Neutrophil (primary cell): ENCODE data around the gene SATB1.

ENCODE experiments used
- H3K27ac ChIP-seq: fragments of 200-600 bp; sonication (generic); 2 replicates; pipeline ENCODE4 v1.5.1; 2016; ENCODE audit warnings: mild to moderate bottlenecking, moderate library complexity
- H3K27me3 ChIP-seq: fragments of 200-600 bp; sonication (generic); 2 replicates; pipeline ENCODE4 v1.6.0; 2016; ENCODE audit warnings: mild to moderate bottlenecking
- H3K36me3 ChIP-seq: fragments of 200-600 bp; sonication (generic); 2 replicates; pipeline ENCODE4 v1.5.1; 2017
- H3K4me1 ChIP-seq, 2 experiments: fragments of 200-600 bp in 1 of 2; sonication (generic) in 1 of 2; 1 replicate in 1 of 2; 2 replicates in 1 of 2; pipeline versions ENCODE4 v1.5.1 to v1.6.1; 2013 to 2016; ENCODE audit warnings: low read depth in 1 of 2, low read length in 1 of 2, mild to moderate bottlenecking in 1 of 2, moderate library complexity in 1 of 2; ENCODE audit not compliant: control insufficient read depth in 1 of 2, insufficient read depth in 1 of 2
- H3K4me3 ChIP-seq, 2 experiments: fragments of 200-600 bp in 1 of 2; sonication (generic) in 1 of 2; 1 replicate in 1 of 2; 2 replicates in 1 of 2; pipeline ENCODE4 v1.5.1; 2013 to 2016; ENCODE audit warnings: low read depth in 1 of 2, low read length in 1 of 2, mild to moderate bottlenecking in 1 of 2, moderate library complexity in 1 of 2
- H3K9me3 ChIP-seq: fragments of 200-600 bp; sonication (generic); 2 replicates; pipeline ENCODE4 v1.5.1; 2016
- CTCF ChIP-seq: fragments of 200-600 bp; sonication (generic); IDR thresholded peaks from 2 replicates; pipeline ENCODE4 v1.5.1; 2016; ENCODE audit warnings: antibody characterized with exemption

Gene SATB1

GRCh38 chr3:18398448-18398847 is 26.7 kb downstream of the SATB1 start:
- no peak for TF ChIP-seq CTCF
- no peaks in the 10 kb centered on the region for H3K9me3 ChIP-seq
- H3K27me3 ChIP-seq, result no peaks in the 10 kb centered on the region
- H3K36me3 ChIP-seq, result peaks cover 43% of the 10 kb centered on the region
- H3K27ac ChIP-seq, result no peak overlapping the region
- H3K4me1 ChIP-seq, result peaks cover 12 to 29% of the 10 kb centered on the region in 2 experiments
- no peak overlapping the region for H3K4me3 ChIP-seq

- H3K27me3 ChIP-seq, result no peaks in the 10 kb centered on the region
- peaks cover 51% of the 10 kb centered on the region for H3K36me3 ChIP-seq
- no peaks in the 10 kb centered on the region for H3K9me3 ChIP-seq
- no peak overlapping the region for H3K4me3 ChIP-seq
- no peak overlapping the region for H3K27ac ChIP-seq
- no peak for TF ChIP-seq CTCF
- peaks cover 7 to 8% of the 10 kb centered on the region in 2 experiments for H3K4me1 ChIP-seq
These were observed 28.7 kb downstream of the SATB1 start for GRCh38 chr3:18396428-18396827.

GRCh38 chr3:18394384-18394995 is 30.6 kb downstream of the SATB1 start:
- H3K27ac ChIP-seq, result no peak overlapping the region
- H3K9me3 ChIP-seq, result no peaks in the 10 kb centered on the region
- no peak overlapping the region for H3K4me3 ChIP-seq
- no peaks in the 10 kb centered on the region for H3K27me3 ChIP-seq
- H3K36me3 ChIP-seq, result peaks cover 45% of the 10 kb centered on the region
- no peak for TF ChIP-seq CTCF
- no peaks in the 10 kb centered on the region for H3K4me1 ChIP-seq

- Histone ChIP-seq H3K27me3 (no peaks in the 10 kb centered on the region), H3K9me3 (no peaks in the 10 kb centered on the region), H3K4me3 (no peak overlapping the region), H3K36me3 (peaks cover 45% of the 10 kb centered on the region), H3K27ac (no peak overlapping the region), H3K4me1 (no peaks in the 10 kb centered on the region)
- no peak for TF ChIP-seq CTCF
These were observed 31.2 kb downstream of the SATB1 start for GRCh38 chr3:18393906-18394305.

GRCh38 chr3:18390024-18390660 is 35.0 kb downstream of the SATB1 start:
- H3K9me3 ChIP-seq, result no peaks in the 10 kb centered on the region
- H3K27ac ChIP-seq, result no peak overlapping the region
- TF ChIP-seq CTCF, result no peak
- no peaks in the 10 kb centered on the region for H3K27me3 ChIP-seq
- H3K4me3 ChIP-seq, result no peak overlapping the region
- H3K4me1 ChIP-seq, result no peaks in the 10 kb centered on the region
- peaks cover 39% of the 10 kb centered on the region for H3K36me3 ChIP-seq
